PC-9 (cell line): Measurements from ENCODE around the gene RRAGA. TPM values are rescaled to one million over a fixed set of nuclear protein-coding genes. Genes with fewer than 3 reads are reported as not detected.

ENCODE experiments used
- BruUV-seq: library from RNA; stranded (reverse); fragments of 400-500 nt; replicated peaks from 2 replicates; lab custom pipeline; 2021; lab: Mats Ljungman, UMichigan
- CTCF ChIA-PET: fragments of 300-600 bp; sonication (Branson Sonifier 250); formaldehyde crosslinking; loops from one replicate; lab custom pipeline; 2022; ENCODE audit warnings: antibody characterized with exemption; lab: Charles Lee
- POLR2A ChIA-PET: fragments of 300-600 bp; sonication (Branson Sonifier 250); formaldehyde crosslinking; loops from one replicate; lab custom pipeline; 2022; ENCODE audit warnings: antibody characterized with exemption; ENCODE audit not compliant: unreplicated experiment; lab: Charles Lee
- DNase-seq, 2 experiments: peaks; one replicate each; pipeline versions ENCODE4 v3.0.0 to v3.0.0-alpha.2; 2015 to 2022; ENCODE audit warnings: mixed read lengths in 1 of 2
- H2AFZ ChIP-seq: fragments of 200-600 bp; sonication (generic); 2 replicates; pipeline ENCODE4 v1.8.1; 2017; ENCODE audit warnings: antibody characterized with exemption
- H3F3A ChIP-seq: fragments of 200-600 bp; sonication (generic); 2 replicates; pipeline ENCODE4 v1.8.1; 2017; ENCODE audit warnings: antibody characterized with exemption, mild to moderate bottlenecking, low read depth; ENCODE audit not compliant: insufficient read depth
- H3K27ac ChIP-seq: fragments of 200-600 bp; sonication (generic); 2 replicates; pipeline ENCODE4 v1.6.1; 2016; ENCODE audit warnings: mixed run types
- H3K27me3 ChIP-seq: fragments of 200-600 bp; sonication (generic); 2 replicates; pipeline ENCODE4 v1.6.1; 2016; ENCODE audit warnings: low read depth, mixed run types; ENCODE audit not compliant: insufficient read depth
- H3K36me3 ChIP-seq: fragments of 200-600 bp; sonication (generic); 2 replicates; pipeline ENCODE4 v1.6.1; 2016; ENCODE audit warnings: low read depth, mixed run types
- H3K4me1 ChIP-seq: fragments of 200-600 bp; sonication (generic); replicated peaks from 2 replicates; pipeline ENCODE4 v1.6.1; 2016; ENCODE audit warnings: mixed run types; ENCODE audit not compliant: insufficient read depth
- H3K4me2 ChIP-seq: fragments of 200-600 bp; sonication (generic); 2 replicates; pipeline ENCODE4 v1.6.1; 2017; ENCODE audit warnings: mixed run types
- H3K4me3 ChIP-seq: fragments of 200-600 bp; sonication (generic); 2 replicates; pipeline ENCODE4 v1.6.1; 2016; ENCODE audit warnings: mixed run types
- H3K79me2 ChIP-seq: fragments of 200-600 bp; sonication (generic); 2 replicates; pipeline ENCODE4 v1.6.1; 2017; ENCODE audit warnings: low read depth, mixed run types
- H3K9me2 ChIP-seq: fragments of 200-600 bp; sonication (generic); 2 replicates; pipeline ENCODE4 v1.8.1; 2017; ENCODE audit warnings: mild to moderate bottlenecking; ENCODE audit not compliant: insufficient read depth
- H3K9me3 ChIP-seq: fragments of 200-600 bp; sonication (generic); 2 replicates; pipeline ENCODE4 v1.8.1; 2016; ENCODE audit warnings: low read depth; ENCODE audit not compliant: insufficient read depth
- H4K20me1 ChIP-seq: fragments of 200-600 bp; sonication (generic); 2 replicates; pipeline ENCODE4 v1.8.1; 2017; ENCODE audit not compliant: insufficient read depth
- CTCF ChIP-seq: fragments of 200-600 bp; sonication (generic); conservative IDR thresholded peaks from 2 replicates; pipeline ENCODE4 v1.6.1; 2017; ENCODE audit warnings: mixed run types, antibody characterized with exemption, mild to moderate bottlenecking, moderate library complexity
- EZH2 ChIP-seq: fragments of 200-600 bp; sonication (generic); IDR thresholded peaks from 2 replicates; pipeline ENCODE4 v1.8.0; 2017; ENCODE audit warnings: antibody characterized with exemption, low read depth
- intact Hi-C: fragments of 100-400 bp; cut with micrococcal nuclease; formaldehyde crosslinking; loops from one replicate; pipeline ENCODE4 v1.10.0; 2022; ENCODE audit not compliant: unreplicated experiment
- total RNA-seq: library from RNA; stranded (reverse); gene quantifications from 2 replicates; pipeline ENCODE4 v1.2.3, GENCODE V29; 2021

Gene RRAGA
- total RNA-seq, 1 experiment from 2014 or later: 30.1 TPM

- peaks cover 24% of the 10 kb centered on the region for H3K79me2 ChIP-seq
- H3K27me3 ChIP-seq: no peaks in the 10 kb centered on the region
- DNase-seq: no peak
- intact Hi-C loops: loop anchor here (5.0 kb wide), 1 partner anchor 36 kb away; no protein-coding TSS in a partner anchor
- H4K20me1 ChIP-seq: no peaks in the 10 kb centered on the region
- H3K4me1 ChIP-seq: peaks cover 24% of the 10 kb centered on the region
- BruUV-seq: no TSS peak
- peak overlapping the region; percentile 91 for H3K4me2 ChIP-seq
- peak overlapping the region; percentile 92 for H3K4me3 ChIP-seq
- H3K27ac ChIP-seq: no peak overlapping the region
- no peaks in the 10 kb centered on the region for H3K9me2 ChIP-seq
- ChIA-PET CTCF (no interaction called here), POLR2A (no interaction called here)
- H3F3A ChIP-seq: peaks cover 16% of the 10 kb centered on the region
- no peaks in the 10 kb centered on the region for H3K9me3 ChIP-seq
- 0 out of 2 replicates have a peak overlapping the region, but pooled peaks have one; percentile 96 for H2AFZ ChIP-seq
- H3K36me3 ChIP-seq: no peaks in the 10 kb centered on the region
- TF ChIP-seq CTCF (no peak), EZH2 (no peak)
Observed at GRCh38 chr9:19050637-19051591, 1.7 kb downstream of the RRAGA start.

DNA sequence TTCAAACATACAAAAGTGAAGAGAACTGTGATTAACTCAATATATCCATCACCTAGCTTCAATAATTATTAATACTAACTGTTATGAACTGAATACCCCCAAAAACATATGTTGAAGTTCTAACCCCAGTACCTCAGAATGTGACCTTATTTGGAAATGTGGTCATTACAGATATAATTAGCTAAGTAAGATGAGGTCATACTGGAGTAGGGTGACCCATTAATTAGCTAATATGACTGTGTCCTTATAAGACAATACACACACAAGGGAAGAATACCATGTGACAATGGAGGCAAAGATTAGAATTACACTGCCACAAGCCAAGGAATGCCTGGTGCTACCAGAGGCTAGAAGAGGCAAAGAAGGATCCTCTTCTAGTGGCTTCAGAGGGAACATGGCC is 7.8 kb downstream of the RRAGA start:
- intact Hi-C loops: no loop called here
- peaks cover 5% of the 10 kb centered on the region; the same call in 1 of the 2 replicates for H3K36me3 ChIP-seq
- DNase-seq: no peak
- H3K4me1 ChIP-seq: no peaks in the 10 kb centered on the region
- no peak overlapping the region for H3K27ac ChIP-seq
- no peak overlapping the region for H2AFZ ChIP-seq
- H3K4me3 ChIP-seq: no peak overlapping the region
- H3K4me2 ChIP-seq: no peak overlapping the region
- no peaks in the 10 kb centered on the region for H3K9me3 ChIP-seq
- BruUV-seq: no TSS peak
- TF ChIP-seq EZH2 (no peak), CTCF (no peak)
- CTCF ChIA-PET: no interaction called here
- H3K27me3 ChIP-seq: no peaks in the 10 kb centered on the region
- no peaks in the 10 kb centered on the region for H4K20me1 ChIP-seq
- POLR2A ChIA-PET: no interaction called here
- H3K79me2 ChIP-seq: no peaks in the 10 kb centered on the region
- H3F3A ChIP-seq: no peaks in the 10 kb centered on the region
- H3K9me2 ChIP-seq: no peaks in the 10 kb centered on the region

DNA sequence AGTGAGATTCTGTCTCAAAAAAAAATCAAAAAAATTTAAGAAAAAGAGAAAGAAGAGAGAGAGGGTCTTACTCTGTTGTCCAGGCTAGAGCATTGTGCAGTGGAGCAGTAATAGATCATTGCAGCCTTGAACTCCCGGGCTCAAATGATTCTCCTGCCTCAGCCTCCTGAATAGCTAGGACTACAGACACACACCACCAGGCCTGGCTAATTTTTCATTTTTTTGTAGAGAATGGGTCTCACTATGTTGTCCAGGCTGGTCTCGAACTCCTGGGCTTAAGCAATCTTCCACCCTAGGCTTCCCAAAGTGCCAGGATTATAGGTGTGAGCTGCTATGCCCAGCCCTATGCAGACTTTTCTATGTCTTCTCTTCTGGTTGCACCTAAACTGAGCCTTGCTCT is 25.0 kb downstream of the RRAGA start:
- POLR2A ChIA-PET: no interaction called here
- Histone ChIP-seq H3K4me2 (peak overlapping the region; percentile 61), H4K20me1 (no peaks in the 10 kb centered on the region), H2AFZ (no peak overlapping the region), H3K4me3 (no peak overlapping the region), H3K27me3 (no peaks in the 10 kb centered on the region), H3K4me1 (peaks cover 18% of the 10 kb centered on the region), H3F3A (peaks cover 26% of the 10 kb centered on the region), H3K9me2 (no peaks in the 10 kb centered on the region), H3K79me2 (no peaks in the 10 kb centered on the region), H3K27ac (peak overlapping the region; percentile 59), H3K9me3 (no peaks in the 10 kb centered on the region), H3K36me3 (peaks cover 7% of the 10 kb centered on the region; the same call in 1 of the 2 replicates)
- DNase-seq: no peak
- no TSS peak for BruUV-seq
- intact Hi-C loops: no loop called here
- TF ChIP-seq EZH2 (no peak), CTCF (no peak)
- CTCF ChIA-PET: no interaction called here
